T-helper 22 cell (primary cell): ENCODE results near the gene SUPT3H.
"Not testable (repeated sequence)": the region's sequence is repeated elsewhere in the genome, so short reads cannot be mapped to it uniquely, and the experiment has no call there.

Source experiments
- DNase-seq: peaks from one replicate; pipeline ENCODE4 v3.0.0-alpha.2; 2020; ENCODE audit warnings: low read depth

The SUPT3H gene

DNA sequence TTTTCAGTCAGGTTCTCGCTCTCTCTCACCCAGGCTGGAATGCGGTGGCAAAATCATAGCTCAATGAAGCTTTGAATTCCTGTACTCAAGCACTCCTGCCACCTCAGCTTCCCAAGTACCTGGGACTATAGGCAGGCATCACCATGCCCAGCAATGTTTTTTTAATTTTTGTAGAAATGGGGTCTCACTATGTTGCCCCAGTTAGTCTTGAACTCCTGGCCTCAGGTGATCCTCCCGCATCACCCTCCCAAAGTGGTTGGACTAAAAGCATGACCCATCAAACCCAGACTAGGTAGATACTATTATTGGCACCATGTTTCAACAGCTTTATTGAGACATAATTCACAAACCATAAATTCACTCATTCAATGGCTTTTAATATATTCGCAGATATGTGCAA is 122.3 kb downstream of the SUPT3H start:
- no peak for DNase-seq

DNA sequence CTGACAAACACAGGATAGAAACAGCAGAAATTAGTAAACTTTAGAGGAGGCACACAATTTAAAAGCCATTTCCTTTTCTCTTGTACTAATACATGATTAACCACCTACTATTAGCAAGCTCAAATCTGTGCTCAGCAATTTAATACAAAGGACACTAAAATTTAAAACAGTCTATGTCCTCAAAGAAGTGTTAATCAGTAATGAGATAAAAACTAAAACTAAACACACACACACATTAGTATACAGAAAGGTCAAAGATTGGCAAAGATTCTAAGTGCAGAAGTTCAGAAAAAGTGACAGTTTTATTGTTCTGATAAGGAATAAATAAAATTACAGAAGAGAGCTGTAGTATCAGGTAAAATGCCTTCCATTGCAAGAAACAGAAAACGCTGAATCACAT is 123.5 kb downstream of the SUPT3H start:
- no peak for DNase-seq

- DNase-seq = no peak
Measured at GRCh38 chr6:45253453-45253852, 124.3 kb downstream of the SUPT3H start.

DNA sequence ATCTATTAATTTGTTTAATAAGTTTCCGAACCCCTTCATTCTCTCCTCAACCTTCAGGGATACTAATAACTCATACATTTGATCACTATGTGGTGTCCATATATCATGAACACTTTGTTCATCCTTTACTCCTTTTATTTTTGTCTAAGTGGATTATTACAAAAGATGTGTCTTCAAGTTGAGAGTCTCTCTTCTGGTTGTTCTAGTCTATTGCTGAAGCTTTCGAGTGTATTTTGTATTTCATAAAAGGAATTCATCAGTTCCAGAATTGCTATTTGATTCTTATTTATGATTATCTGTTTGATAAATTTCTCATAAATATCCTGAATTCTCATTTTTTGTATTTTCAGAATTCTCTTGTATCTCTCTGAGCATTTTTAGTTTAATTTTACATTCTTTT is 146.1 kb downstream of the SUPT3H start:
- DNase-seq = no peak

- DNase-seq = no peak
Measured at GRCh38 chr6:45229416-45229815, 148.3 kb downstream of the SUPT3H start.

DNA sequence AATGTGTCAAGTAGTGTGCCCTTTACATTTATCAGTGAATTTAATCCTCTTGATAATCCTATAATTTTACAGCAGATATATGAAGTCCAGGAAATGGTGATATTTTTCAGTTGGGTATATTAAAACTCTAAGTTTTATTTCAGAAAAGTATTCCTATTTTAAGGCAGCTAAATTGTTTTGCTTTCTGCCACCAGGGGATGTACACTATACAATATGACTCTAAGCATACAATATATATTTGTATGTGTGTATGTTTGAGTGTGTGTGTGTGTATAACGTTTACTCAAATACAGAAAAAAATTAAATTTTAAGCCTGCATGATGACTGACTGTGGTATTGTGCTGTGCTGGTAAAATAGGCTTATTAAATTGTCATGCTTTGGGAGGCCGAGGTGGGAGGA is 151.7 kb downstream of the SUPT3H start:
- no peak for DNase-seq

GRCh38 chr6:45222380-45222779 is 155.4 kb downstream of the SUPT3H start:
- no peak for DNase-seq

GRCh38 chr6:45215759-45216158 is 162.0 kb downstream of the SUPT3H start:
- no peak for DNase-seq

GRCh38 chr6:45212976-45213375 is 164.8 kb downstream of the SUPT3H start:
- no peak for DNase-seq

DNA sequence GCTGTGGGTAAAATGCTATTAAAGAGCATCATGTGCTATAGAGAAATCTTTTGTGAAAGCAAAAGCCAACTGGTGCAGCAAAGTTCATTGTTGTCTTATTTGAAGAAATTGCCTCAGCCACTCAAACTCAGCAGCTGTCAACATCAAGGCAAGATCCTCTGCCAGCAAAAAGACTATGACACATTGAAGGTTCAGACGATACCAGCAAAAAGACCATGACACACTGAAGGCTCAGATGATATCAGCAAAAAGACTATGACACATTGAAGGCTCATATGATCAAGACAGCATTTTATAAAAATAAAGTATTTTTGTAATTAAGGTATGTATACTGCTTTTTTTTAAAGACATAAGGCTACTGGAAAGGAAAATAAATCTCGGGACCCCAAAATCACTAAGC is 168.0 kb downstream of the SUPT3H start:
- DNase-seq = no peak

GRCh38 chr6:45206793-45207492 is 170.8 kb downstream of the SUPT3H start:
- no peak for DNase-seq

DNA sequence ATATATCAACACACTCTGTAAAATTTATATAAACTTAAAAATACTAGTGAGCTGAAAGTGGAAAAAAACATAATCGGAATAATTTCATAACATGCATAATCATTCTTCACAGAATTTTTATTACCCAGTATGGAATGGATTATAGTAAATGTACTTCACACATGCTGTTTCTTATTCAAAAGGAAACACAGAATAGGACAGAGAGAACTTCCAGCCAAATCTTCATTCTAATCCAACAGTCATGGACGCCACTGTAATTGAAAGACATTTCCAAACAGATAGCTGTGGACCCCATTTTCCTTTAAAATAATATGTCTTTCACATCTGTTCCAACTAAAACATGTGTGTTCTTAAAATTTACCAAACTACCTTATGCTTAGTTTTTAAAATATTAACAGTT is 176.2 kb downstream of the SUPT3H start:
- no peak for DNase-seq

DNA sequence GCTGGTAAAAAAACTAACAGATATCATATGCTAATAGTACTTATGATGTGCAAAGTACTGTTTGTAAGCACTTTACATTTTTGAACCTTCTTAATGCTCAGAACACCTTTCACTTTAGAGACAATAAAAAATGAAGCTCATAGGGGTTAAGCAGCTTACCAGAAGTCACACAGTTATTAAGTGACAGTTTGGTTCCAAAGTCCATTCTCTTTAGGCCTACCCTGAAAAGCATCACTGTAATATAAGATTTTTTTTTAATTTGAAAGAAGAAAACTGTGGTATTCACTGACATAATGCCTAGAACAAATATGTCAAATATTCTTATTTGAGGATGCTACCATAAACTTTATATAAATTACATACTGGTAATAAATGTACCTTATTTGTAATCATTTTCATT is 177.2 kb downstream of the SUPT3H start:
- no peak for DNase-seq

- no peak for DNase-seq
Measured at GRCh38 chr6:45199554-45199953, 178.2 kb downstream of the SUPT3H start.

- no peak for DNase-seq
Measured at GRCh38 chr6:45196121-45196520, 181.6 kb downstream of the SUPT3H start.

DNA sequence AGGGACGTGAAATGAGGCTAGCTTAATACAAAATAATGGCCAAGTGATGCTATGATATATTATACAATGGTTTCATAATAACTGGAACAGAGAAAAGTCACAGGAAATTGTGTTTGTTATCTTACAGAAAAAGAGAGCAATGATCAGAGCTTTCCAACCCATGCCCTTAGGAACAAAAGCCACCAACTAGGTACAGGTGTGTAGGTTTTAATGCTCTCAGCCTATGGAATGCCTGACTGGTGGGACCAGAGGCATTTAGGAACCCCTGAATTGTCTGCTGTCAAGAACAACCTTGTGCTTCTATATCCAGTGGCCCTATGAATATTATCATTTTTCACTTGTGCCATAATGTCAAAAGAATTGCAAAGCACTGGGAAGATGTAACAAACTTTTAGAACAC is 182.6 kb downstream of the SUPT3H start:
- no peak for DNase-seq

DNA sequence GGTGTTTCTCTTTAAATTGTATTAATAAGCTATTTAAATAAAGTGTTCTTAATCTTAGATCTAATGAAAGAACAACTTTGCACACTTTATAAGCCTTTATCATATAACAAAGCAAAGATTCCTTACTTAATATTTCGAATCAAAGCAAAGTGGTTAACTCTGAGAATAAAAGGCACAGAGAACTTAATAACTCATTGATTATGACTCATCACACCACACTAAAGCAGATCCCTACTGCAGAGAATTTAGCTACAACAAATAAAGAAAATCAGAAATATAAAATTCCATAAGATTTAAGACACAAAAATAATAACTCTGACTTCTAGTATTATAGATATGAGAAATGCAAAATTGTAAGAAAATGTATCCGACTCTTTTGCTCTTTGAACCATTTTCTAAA is 185.2 kb downstream of the SUPT3H start:
- no peak for DNase-seq

- no peak for DNase-seq
Measured at GRCh38 chr6:45191414-45191813, 186.3 kb downstream of the SUPT3H start.

DNA sequence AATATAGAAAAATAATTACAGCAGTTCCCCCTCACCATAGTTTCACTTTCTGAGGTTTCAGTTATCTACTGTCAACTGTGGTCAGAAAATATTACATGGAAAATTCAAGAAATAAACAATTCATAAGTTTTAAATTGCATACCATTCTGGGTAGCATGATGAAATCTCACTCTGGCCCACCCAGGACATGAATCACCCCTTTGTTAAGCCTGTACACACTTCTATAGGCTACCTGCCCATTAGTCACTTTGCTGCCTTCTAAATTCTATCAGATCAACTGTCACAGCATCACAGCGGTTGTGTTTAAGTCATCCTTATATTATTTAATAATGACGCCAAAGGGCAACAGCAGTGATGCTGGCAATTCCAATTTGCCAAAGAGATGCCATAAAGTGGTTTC is 189.9 kb downstream of the SUPT3H start:
- DNase-seq = no peak

GRCh38 chr6:45185403-45186251 is 192.1 kb downstream of the SUPT3H start:
- DNase-seq = no peak

DNA sequence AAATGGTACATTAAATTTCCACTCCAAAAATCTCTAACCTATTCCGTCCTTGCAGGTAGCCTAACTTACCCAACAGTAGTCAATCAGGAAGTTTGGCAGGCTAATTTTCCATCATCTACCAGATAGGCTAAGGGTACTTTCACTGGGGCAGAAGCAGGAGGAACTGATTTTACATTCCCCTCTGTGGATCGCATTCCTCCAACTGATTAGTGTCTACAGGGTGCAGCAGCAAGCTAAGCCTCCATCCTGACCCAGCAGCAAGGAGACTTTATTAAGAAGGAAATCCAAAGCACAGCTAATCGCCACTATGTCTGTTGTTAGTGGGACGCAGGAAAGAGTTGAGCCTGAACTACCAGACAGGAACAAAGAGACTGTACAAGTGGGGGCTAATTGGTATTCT is 192.8 kb downstream of the SUPT3H start:
- DNase-seq = no peak

GRCh38 chr6:45184040-45184439 is 193.7 kb downstream of the SUPT3H start:
- DNase-seq = no peak

GRCh38 chr6:45176373-45176772 is 201.4 kb downstream of the SUPT3H start:
- not testable (repeated sequence) for DNase-seq

- DNase-seq = no peak
Measured at GRCh38 chr6:45175272-45175671, 202.5 kb downstream of the SUPT3H start.
